ENCODE data around the gene LRP5.
"Not testable (repeated sequence)": the region's sequence is repeated elsewhere in the genome, so short reads cannot be mapped to it uniquely, and the experiment has no call there.

Gene LRP5

GRCh38 chr11:68341557-68342458 is 29.4 kb downstream of the LRP5 start:
- H3K27ac ChIP-seq: peak overlapping the region; percentile 47
- DNase-seq (ENCODE audit: low read depth, low spot score): no peak

- H3K27ac ChIP-seq: peak overlapping the region; percentile 47
- no peak for DNase-seq (ENCODE audit: low read depth, low spot score)
Measured at GRCh38 chr11:68342459-68343158, 30.2 kb downstream of the LRP5 start.

- no peak for DNase-seq (ENCODE audit: low read depth, low spot score)
Measured at GRCh38 chr11:68343761-68344256, 31.4 kb downstream of the LRP5 start.

GRCh38 chr11:68344821-68345220 is 32.4 kb downstream of the LRP5 start:
- DNase-seq (ENCODE audit: low read depth, low spot score): not testable (repeated sequence)

More at GRCh38 chr11:68343761-68344256, 31.4 kb downstream of the LRP5 start:
- H3K27ac ChIP-seq: no peak overlapping the region

GRCh38 chr11:68345776-68346461 is 33.5 kb downstream of the LRP5 start:
- H3K27ac ChIP-seq: no peak overlapping the region
- no peak for DNase-seq (ENCODE audit: low read depth, low spot score)

More at GRCh38 chr11:68344821-68345220, 32.4 kb downstream of the LRP5 start:
- H3K27ac ChIP-seq: not testable (repeated sequence)

- H3K27ac ChIP-seq: no peak overlapping the region
- no peak for DNase-seq (ENCODE audit: low read depth, low spot score)
Measured at GRCh38 chr11:68346462-68346790, 34.0 kb downstream of the LRP5 start.

GRCh38 chr11:68347345-68347744 is 35.0 kb downstream of the LRP5 start:
- no peak overlapping the region for H3K27ac ChIP-seq
- DNase-seq (ENCODE audit: low read depth, low spot score): no peak

- DNase-seq (ENCODE audit: low read depth, low spot score): no peak
- no peak overlapping the region for H3K27ac ChIP-seq
Measured at GRCh38 chr11:68347841-68348240, 35.5 kb downstream of the LRP5 start.

- DNase-seq (ENCODE audit: low read depth, low spot score): no peak
- no peak overlapping the region for H3K27ac ChIP-seq
Measured at GRCh38 chr11:68349461-68350249, 37.3 kb downstream of the LRP5 start.

GRCh38 chr11:68350759-68351449 is 38.5 kb downstream of the LRP5 start:
- no peak for DNase-seq (ENCODE audit: low read depth, low spot score)
- H3K27ac ChIP-seq: no peak overlapping the region

- DNase-seq (ENCODE audit: low read depth, low spot score): no peak
- no peak overlapping the region for H3K27ac ChIP-seq
Measured at GRCh38 chr11:68351450-68352275, 39.3 kb downstream of the LRP5 start.

GRCh38 chr11:68352591-68352990 is 40.2 kb downstream of the LRP5 start:
- no peak for DNase-seq (ENCODE audit: low read depth, low spot score)

GRCh38 chr11:68353118-68353517 is 40.7 kb downstream of the LRP5 start:
- no peak overlapping the region for H3K27ac ChIP-seq
- no peak for DNase-seq (ENCODE audit: low read depth, low spot score)

More at GRCh38 chr11:68352591-68352990, 40.2 kb downstream of the LRP5 start:
- no peak overlapping the region for H3K27ac ChIP-seq

GRCh38 chr11:68353669-68354068 is 41.3 kb downstream of the LRP5 start:
- H3K27ac ChIP-seq: peak overlapping the region; percentile 29
- DNase-seq (ENCODE audit: low read depth, low spot score): no peak

- DNase-seq (ENCODE audit: low read depth, low spot score): peak; percentile 54
- H3K27ac ChIP-seq: peak overlapping the region; percentile 29
Measured at GRCh38 chr11:68354148-68354872, 41.9 kb downstream of the LRP5 start.

GRCh38 chr11:68355471-68355870 is 43.1 kb downstream of the LRP5 start:
- H3K27ac ChIP-seq: no peak overlapping the region
- DNase-seq (ENCODE audit: low read depth, low spot score): no peak

- DNase-seq (ENCODE audit: low read depth, low spot score): no peak
- H3K27ac ChIP-seq: no peak overlapping the region
Measured at GRCh38 chr11:68357568-68357967, 45.2 kb downstream of the LRP5 start.

- DNase-seq (ENCODE audit: low read depth, low spot score): no peak
- H3K27ac ChIP-seq: no peak overlapping the region
Measured at GRCh38 chr11:68358416-68358815, 46.0 kb downstream of the LRP5 start.

All from epithelial cell of prostate (primary cell).